Calu3 (cell line): Measurements from ENCODE around the gene PTK6. TPM values are rescaled to one million over a fixed set of nuclear protein-coding genes. Genes with fewer than 3 reads are reported as not detected.

ENCODE experiments used
- BruUV-seq: library from RNA; stranded (reverse); fragments of 400-500 nt; replicated peaks from 2 replicates; lab custom pipeline; 2021; lab: Mats Ljungman, UMichigan
- CTCF ChIA-PET: fragments of 300-600 bp; sonication (Branson Sonifier 250); formaldehyde crosslinking; loops from one replicate; lab custom pipeline; 2022; ENCODE audit warnings: antibody characterized with exemption; lab: Charles Lee
- DNase-seq: peaks from one replicate; pipeline ENCODE4 v3.0.0; 2022
- H3K27ac Mint-ChIP-seq: one replicate; pipeline ENCODE4 v1.8.0; 2022; ENCODE audit warnings: mixed read lengths; ENCODE audit not compliant: unreplicated experiment
- H3K27me3 Mint-ChIP-seq: one replicate; pipeline ENCODE4 v1.8.0; 2022; ENCODE audit warnings: mixed read lengths; ENCODE audit not compliant: unreplicated experiment
- H3K36me3 Mint-ChIP-seq: one replicate; pipeline ENCODE4 v1.8.0; 2022; ENCODE audit warnings: mild to moderate bottlenecking, moderate library complexity, mixed read lengths; ENCODE audit not compliant: insufficient read depth, unreplicated experiment
- H3K4me1 Mint-ChIP-seq: one replicate; pipeline ENCODE4 v1.8.0; 2022; ENCODE audit warnings: mild to moderate bottlenecking, low read depth, mixed read lengths; ENCODE audit not compliant: unreplicated experiment
- H3K4me3 Mint-ChIP-seq: one replicate; pipeline ENCODE4 v1.8.0; 2022; ENCODE audit warnings: mild to moderate bottlenecking, low read depth, moderate library complexity, mixed read lengths; ENCODE audit not compliant: unreplicated experiment
- H3K9me3 Mint-ChIP-seq: one replicate; pipeline ENCODE4 v1.8.0; 2022; ENCODE audit warnings: low read depth, mixed read lengths; ENCODE audit not compliant: unreplicated experiment
- CTCF ChIP-seq: fragments of 200-600 bp; IDR thresholded peaks from one replicate; pipeline ENCODE4 v1.8.0; 2022; ENCODE audit warnings: antibody characterized with exemption; ENCODE audit not compliant: unreplicated experiment
- intact Hi-C: fragments of 100-400 bp; cut with micrococcal nuclease; formaldehyde crosslinking; loops from one replicate; pipeline ENCODE4 v1.10.0; 2022; ENCODE audit not compliant: unreplicated experiment
- total RNA-seq: library from RNA; stranded (reverse); gene quantifications from 2 replicates; pipeline ENCODE4 v1.2.3, GENCODE V29; 2022

Gene PTK6
- total RNA-seq, 1 experiment from 2014 or later: 15.9 TPM

DNA sequence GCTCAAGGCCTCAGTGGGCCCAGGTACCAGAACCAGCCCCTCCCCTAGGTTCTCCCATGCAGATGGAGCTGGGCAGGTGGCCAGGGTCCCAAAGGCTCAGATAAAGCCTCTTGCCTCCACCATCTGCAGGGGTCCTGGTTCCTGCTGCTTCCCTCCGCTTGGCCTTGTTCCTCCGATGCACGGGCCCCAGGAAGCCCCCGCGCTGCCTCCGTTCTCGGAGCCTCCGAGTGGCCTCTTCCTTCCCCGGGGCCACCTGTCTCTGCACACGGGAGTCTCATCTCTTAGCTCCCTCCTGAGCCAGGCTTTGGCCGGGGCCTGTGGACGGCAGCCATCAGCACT, 1.9 kb upstream of the PTK6 start:
- BruUV-seq: no TSS peak
- TF ChIP-seq CTCF: no peak
- H3K4me1 Mint-ChIP-seq: peaks cover 58% of the 10 kb centered on the region
- H3K36me3 Mint-ChIP-seq: peaks cover 49% of the 10 kb centered on the region
- peaks cover 10% of the 10 kb centered on the region for H3K27me3 Mint-ChIP-seq
- intact Hi-C loops: loop anchor here (2.0 to 5.0 kb wide), 5 partner anchors 38 to 433 kb away; partner anchors contain the start of genes GMEB2 and TPD52L2
- no peak for DNase-seq
- peak overlapping the region; percentile 89 for H3K4me3 Mint-ChIP-seq
- H3K9me3 Mint-ChIP-seq: no peaks in the 10 kb centered on the region
- CTCF ChIA-PET: interaction anchor here (1.0 to 3.2 kb wide), 22 partner anchors 9 to 580 kb away, joined by 3 to 37 read pairs (median 8); partner anchors contain the start of genes ARFRP1, GMEB2, HELZ2 and PPDPF
- H3K27ac Mint-ChIP-seq: peak overlapping the region; percentile 84

DNA sequence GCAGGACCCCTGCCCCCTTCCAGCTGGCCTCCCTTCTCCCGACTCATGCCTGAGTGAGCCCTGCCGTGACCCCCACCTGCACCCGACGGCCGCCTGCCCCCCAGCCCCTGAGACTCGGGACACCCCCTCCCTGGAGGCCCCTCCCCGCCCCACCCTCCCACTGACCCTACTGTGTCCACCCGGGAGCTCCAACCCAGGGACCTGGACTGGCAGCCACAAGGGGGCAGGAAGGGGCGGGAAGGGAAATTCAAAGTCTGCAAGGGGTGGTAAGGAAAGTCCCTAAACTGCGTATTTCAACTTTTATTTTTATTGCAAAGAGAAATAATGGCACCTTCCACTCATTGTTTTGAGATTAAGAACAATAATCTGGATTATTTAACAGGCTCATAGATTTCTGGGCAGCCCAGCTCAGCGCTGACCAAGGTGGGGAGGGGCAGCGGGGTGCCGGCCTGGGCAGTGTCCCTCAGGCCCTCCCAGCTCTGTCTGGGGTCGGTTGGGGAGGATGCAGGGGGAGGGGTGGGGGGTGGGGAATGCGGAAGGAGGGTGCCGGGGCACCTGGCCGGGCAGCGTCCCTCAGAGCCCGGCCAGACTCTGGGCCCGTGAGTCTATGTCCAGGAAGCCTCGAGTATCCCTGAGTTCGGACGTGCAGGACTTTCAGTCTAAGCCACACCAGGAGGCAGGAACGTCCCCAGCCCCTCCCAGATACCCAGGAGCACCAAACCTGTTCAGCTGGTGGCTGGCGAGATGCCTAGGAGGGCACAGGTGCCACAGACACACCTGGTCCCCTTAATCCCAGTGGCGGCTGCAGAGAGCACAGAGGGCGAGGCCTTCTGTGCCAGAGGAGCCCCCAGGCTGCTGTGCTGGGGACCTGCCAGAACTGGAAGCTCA, 1.3 kb upstream of the PTK6 start:
- peaks cover 58% of the 10 kb centered on the region for H3K4me1 Mint-ChIP-seq
- peak; percentile 97 for DNase-seq
- no peaks in the 10 kb centered on the region for H3K9me3 Mint-ChIP-seq
- no TSS peak for BruUV-seq
- CTCF ChIA-PET: interaction anchor here (0.7 to 3.2 kb wide), 44 partner anchors 8 to 586 kb away, joined by 3 to 37 read pairs (median 5); partner anchors contain the start of genes ARFRP1, GMEB2, HELZ2 and PPDPF
- TF ChIP-seq CTCF: no peak
- H3K36me3 Mint-ChIP-seq: peaks cover 55% of the 10 kb centered on the region
- intact Hi-C loops: loop anchor here (2.0 to 5.0 kb wide), 5 partner anchors 39 to 434 kb away; partner anchors contain the start of genes GMEB2 and TPD52L2
- H3K27ac Mint-ChIP-seq: peak overlapping the region; percentile 84
- H3K4me3 Mint-ChIP-seq: peak overlapping the region; percentile 89
- H3K27me3 Mint-ChIP-seq: peaks cover 4% of the 10 kb centered on the region

GRCh38 chr20:63537525-63538203, 488 bp upstream of the PTK6 start:
- no TSS peak for BruUV-seq
- peak; percentile 100 for DNase-seq
- CTCF ChIA-PET: interaction anchor here (0.7 to 3.2 kb wide), 41 partner anchors 8 to 587 kb away, joined by 3 to 37 read pairs (median 5); partner anchors contain the start of genes ARFRP1, HELZ2, PPDPF and PRPF6
- peak; percentile 99 for TF ChIP-seq CTCF
- Mint-ChIP-seq H3K27ac (peak overlapping the region; percentile 84), H3K9me3 (no peaks in the 10 kb centered on the region), H3K4me1 (peaks cover 60% of the 10 kb centered on the region), H3K27me3 (no peaks in the 10 kb centered on the region), H3K36me3 (peaks cover 62% of the 10 kb centered on the region), H3K4me3 (peak overlapping the region; percentile 89)
- intact Hi-C loops: loop anchor here (2.0 to 5.0 kb wide), 5 partner anchors 40 to 435 kb away; partner anchors contain the start of genes GMEB2 and TPD52L2
